Esophagus (tissue), 2 donors: ENCODE data around the gene MMP25. TPM values are rescaled to one million over a fixed set of nuclear protein-coding genes. Genes with fewer than 3 reads are reported as not detected.
A peak's percentile ranks its signal among the peaks of the same experiment; 100 is the strongest.

Source experiments
- H3K27ac ChIP-seq, 2 donors: one replicate each; pipeline ENCODE4 v1.5.1; 2013; ENCODE audit warnings: low read depth in 2 of 2, mild to moderate bottlenecking in 2 of 2, inconsistent platforms in 1 of 2, low read length in 1 of 2, moderate library complexity in 1 of 2
- H3K27me3 ChIP-seq, 2 donors: one replicate each; pipeline ENCODE4 v1.6.1; 2013; ENCODE audit warnings: low read length in 2 of 2, control low read depth in 1 of 2, mild to moderate bottlenecking in 1 of 2; ENCODE audit not compliant: insufficient read depth in 2 of 2, control insufficient read depth in 1 of 2
- H3K36me3 ChIP-seq, 2 donors: one replicate each; pipeline ENCODE4 v1.6.1; 2013; ENCODE audit warnings: low read length in 1 of 2; ENCODE audit not compliant: control insufficient read depth in 2 of 2, insufficient read depth in 2 of 2
- H3K4me1 ChIP-seq, 2 donors: one replicate each; pipeline ENCODE4 v1.6.1; 2013; ENCODE audit warnings: low read length in 1 of 2; ENCODE audit not compliant: control insufficient read depth in 2 of 2, insufficient read depth in 2 of 2
- H3K4me3 ChIP-seq, 2 donors: one replicate each; pipeline ENCODE4 v1.5.1; 2013; ENCODE audit warnings: low read length in 2 of 2, mild to moderate bottlenecking in 2 of 2, low read depth in 1 of 2, moderate library complexity in 1 of 2
- H3K9me3 ChIP-seq, 2 donors: one replicate each; pipeline ENCODE4 v1.6.1; 2013; ENCODE audit warnings: mild to moderate bottlenecking in 2 of 2, low read depth in 1 of 2, low read length in 1 of 2, moderate library complexity in 1 of 2; ENCODE audit not compliant: control insufficient read depth in 2 of 2, insufficient read depth in 1 of 2
- WGBS, 2 donors: extraction: QIAGEN DNeasy Blood & Tissue Kit; methylation state at CpG; one replicate each; pipeline ENCODE4 v1.1.7; 2013; 5-methylcytosine and 5-hydroxymethylcytosine counted together
- polyA plus RNA-seq, 2 donors: library from polyadenylated mRNA; stranded (reverse); fragments of 200-250 nt; gene quantifications; one replicate each; pipeline ENCODE4 v1.2.3, GENCODE V29; 2013
- donor health status: healthy with polysubstance abuse.
- donor health status: Bipolar disorder and iron deficiency.

MMP25 gene, protein sequence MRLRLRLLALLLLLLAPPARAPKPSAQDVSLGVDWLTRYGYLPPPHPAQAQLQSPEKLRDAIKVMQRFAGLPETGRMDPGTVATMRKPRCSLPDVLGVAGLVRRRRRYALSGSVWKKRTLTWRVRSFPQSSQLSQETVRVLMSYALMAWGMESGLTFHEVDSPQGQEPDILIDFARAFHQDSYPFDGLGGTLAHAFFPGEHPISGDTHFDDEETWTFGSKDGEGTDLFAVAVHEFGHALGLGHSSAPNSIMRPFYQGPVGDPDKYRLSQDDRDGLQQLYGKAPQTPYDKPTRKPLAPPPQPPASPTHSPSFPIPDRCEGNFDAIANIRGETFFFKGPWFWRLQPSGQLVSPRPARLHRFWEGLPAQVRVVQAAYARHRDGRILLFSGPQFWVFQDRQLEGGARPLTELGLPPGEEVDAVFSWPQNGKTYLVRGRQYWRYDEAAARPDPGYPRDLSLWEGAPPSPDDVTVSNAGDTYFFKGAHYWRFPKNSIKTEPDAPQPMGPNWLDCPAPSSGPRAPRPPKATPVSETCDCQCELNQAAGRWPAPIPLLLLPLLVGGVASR
- polyA plus RNA-seq = 1 to 10 TPM in 1 of 2 donors, under 1 TPM in 1; 0.51 to 2.6 TPM

DNA sequence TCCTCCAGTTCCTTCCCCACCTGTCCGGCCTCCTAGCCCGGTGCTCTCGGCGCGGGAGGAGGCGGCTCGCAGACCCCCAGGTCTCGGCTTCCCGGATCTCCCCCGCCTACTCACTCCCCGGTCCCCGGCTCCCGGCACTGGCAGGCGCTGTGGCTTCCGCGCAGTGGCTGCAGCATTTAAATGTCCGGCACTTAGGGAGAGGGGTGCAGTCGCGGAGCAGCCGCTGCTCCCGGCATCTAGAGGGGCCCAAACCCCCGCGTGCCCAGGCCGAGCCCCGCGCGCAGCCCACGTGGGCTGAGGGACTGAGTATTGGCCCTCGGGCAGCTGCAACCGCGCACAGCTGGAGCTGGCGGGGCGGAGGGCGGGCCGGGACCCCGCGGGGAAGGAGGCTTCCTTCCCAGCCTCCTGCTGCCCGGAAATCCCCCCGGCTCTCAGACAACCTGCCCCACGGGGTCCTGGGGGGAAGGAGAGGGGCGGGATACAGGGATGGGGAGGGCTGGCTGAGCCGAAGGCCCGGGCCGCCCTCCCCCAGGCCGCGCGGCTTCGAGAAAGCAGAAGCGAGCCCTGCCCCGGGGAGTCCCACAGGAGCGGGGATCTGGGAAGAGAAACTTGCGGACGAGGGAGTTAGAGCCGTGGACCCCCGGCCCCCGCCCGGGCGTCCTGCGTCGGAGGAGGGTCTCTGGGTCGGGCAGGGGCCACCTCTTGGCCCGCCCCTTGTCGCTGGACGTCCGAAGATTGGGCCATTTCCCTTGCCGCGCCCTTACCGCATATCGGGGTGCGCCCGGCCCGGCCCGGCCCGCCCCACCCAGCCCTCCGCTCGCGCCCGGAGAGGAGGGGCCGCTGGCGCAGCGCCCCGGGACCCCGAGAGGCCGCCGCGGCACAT lies at the start of gene MMP25:
Gene MMP25, plus strand, starts transcription at position 804 of the 883 bp plus-strand sequence. CDS start 357 bp downstream, outside the sequence.
- peak within 1 kb of the TSS; percentile 30 to 51 for H3K4me3 ChIP-seq
- no peak within 1 kb of the TSS for H3K27ac ChIP-seq
- no peaks in the 10 kb centered on the region for H3K9me3 ChIP-seq
- H3K36me3 ChIP-seq = no peaks in the 10 kb centered on the region
- peaks cover 0 to 20% of the 10 kb centered on the region in 2 donors for H3K27me3 ChIP-seq
- H3K4me1 ChIP-seq = peaks cover 5 to 6% of the 10 kb centered on the region in 2 donors
- 1 to 2% methylated on average over 47 to 86 of the region's 86 CpGs for WGBS, 2 donors

DNA sequence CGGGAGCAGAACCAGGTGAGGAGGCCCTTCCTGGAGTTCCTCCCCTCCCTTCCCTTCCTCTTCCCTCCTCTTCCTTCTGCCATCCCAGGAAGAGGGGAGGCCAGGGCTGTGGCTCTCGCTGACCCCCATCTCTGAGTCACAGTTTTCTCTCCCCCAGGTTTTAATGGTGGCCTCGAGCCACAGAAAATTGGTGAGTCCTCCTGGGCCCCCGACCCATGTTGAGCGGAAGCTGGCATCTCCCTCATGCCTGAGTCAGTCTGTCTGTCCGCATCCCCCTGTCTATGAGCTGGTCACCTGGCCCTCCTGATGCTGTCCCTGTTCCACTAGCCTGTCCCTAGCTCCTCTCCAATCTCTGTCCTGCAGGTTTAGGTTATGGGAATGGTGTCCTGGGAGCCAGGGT lies 46.4 kb upstream of the MMP25 start:
- Histone ChIP-seq H3K36me3 (no peaks in the 10 kb centered on the region), H3K4me1 (peaks cover 0 to under 1% of the 10 kb centered on the region in 2 donors), H3K9me3 (no peaks in the 10 kb centered on the region), H3K27ac (no peak overlapping the region), H3K27me3 (no peaks in the 10 kb centered on the region), H3K4me3 (no peak overlapping the region)
- 85% methylated on average over 6 of the region's 6 CpGs for WGBS, 2 donors

DNA sequence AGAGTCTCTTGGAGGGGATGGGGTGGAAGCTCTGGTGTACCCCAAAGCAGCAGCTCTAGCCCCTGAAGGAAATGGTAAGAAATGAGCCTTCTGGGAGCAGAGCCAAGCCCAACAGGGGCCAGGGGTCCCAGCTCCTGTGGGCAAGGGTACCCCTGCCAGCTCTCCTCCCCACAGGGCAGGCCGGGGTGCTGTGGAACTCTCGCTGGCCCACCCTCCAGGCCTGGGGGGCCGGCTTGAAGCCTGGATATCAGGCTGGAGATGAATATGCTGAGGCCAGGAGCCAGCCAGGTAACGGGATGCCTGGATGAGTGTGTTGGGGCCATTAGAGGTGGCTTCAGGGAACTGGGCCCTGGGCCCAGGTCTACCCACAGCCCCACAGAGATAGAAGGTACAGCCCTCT lies 45.8 kb upstream of the MMP25 start:
- no peaks in the 10 kb centered on the region for H3K9me3 ChIP-seq
- H3K27ac ChIP-seq = no peak overlapping the region
- no peaks in the 10 kb centered on the region for H3K27me3 ChIP-seq
- H3K4me3 ChIP-seq = no peak overlapping the region
- peaks cover 0 to 2% of the 10 kb centered on the region in 2 donors for H3K4me1 ChIP-seq
- H3K36me3 ChIP-seq = no peaks in the 10 kb centered on the region
- WGBS, 2 donors = 73 to 80% methylated on average over 4 of the region's 4 CpGs

GRCh38 chr16:3001316-3001715 lies 45.0 kb upstream of the MMP25 start:
- H3K27me3 ChIP-seq = no peaks in the 10 kb centered on the region
- no peaks in the 10 kb centered on the region for H3K9me3 ChIP-seq
- no peaks in the 10 kb centered on the region for H3K36me3 ChIP-seq
- WGBS, 2 donors = 71 to 83% methylated on average over 12 of the region's 12 CpGs
- peaks cover 0 to 2% of the 10 kb centered on the region in 2 donors for H3K4me1 ChIP-seq
- no peak overlapping the region for H3K27ac ChIP-seq
- H3K4me3 ChIP-seq = no peak overlapping the region

DNA sequence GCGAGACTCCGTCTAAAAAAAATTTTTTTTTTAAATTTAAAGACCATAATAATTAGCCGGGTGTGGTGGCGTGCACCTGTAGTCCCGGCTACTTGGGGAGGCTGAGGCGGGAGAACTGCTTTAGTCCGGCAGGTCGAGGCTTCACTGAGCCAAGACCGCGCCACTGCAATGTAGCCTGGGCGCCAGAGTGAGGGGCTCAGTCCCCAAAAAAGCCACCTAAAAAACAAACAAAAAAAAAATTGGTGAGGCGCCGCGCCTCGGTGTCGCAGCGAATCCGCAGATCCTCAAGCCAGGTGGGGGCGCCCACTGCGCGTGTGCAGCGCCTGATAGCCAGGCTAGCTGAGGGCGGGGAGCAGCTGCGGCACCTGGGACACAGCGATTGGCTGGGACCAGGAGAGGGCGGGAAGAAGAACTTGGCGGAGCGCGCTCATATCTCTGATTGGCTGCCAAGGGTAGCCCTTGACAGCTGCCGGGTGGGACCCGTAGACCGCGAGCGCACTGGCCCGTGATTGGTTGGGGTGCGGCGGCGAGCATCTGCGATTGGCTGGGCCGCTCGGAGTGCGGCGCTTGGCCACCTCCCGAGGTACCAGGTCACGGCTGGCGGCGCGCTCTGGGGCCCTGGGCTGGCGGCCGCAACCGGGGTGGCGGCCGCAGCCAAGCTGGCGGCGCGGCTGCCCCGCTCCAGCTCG lies 42.6 kb upstream of the MMP25 start:
- H3K4me3 ChIP-seq = peak overlapping the region in 1 of 2 donors; percentile 66
- 9 to 12% methylated on average over 38 to 58 of the region's 58 CpGs for WGBS, 2 donors
- H3K9me3 ChIP-seq = no peaks in the 10 kb centered on the region
- H3K27me3 ChIP-seq = no peaks in the 10 kb centered on the region
- no peaks in the 10 kb centered on the region for H3K36me3 ChIP-seq
- H3K27ac ChIP-seq = no peak overlapping the region
- H3K4me1 ChIP-seq = peaks cover 0 to 2% of the 10 kb centered on the region in 2 donors

DNA sequence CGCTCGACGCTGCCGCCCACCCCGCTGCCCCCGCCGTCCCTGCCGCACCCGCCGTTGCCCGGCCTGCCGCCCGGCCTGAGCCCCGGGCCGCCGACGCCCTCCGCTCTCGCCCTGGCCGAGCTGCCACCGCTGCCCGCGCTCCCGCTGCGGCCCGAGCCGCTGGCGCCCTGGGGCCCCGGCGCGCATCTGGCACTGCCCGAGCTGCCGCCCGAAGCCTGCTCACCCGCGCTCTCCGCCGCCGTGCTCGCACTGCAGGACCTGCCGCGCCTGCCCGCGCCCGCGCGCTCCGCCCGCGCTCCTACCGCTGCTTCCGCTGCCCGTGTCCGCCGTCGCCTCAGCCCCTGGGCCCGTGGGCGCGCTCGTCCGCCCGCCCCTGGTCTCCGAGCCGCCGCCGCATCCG lies 42.0 kb upstream of the MMP25 start:
- Histone ChIP-seq H3K36me3 (no peaks in the 10 kb centered on the region), H3K9me3 (no peaks in the 10 kb centered on the region), H3K4me3 (peak overlapping the region in 1 of 2 donors; percentile 66), H3K4me1 (peaks cover 0 to 2% of the 10 kb centered on the region in 2 donors), H3K27ac (peak overlapping the region in 1 of 2 donors; percentile 26), H3K27me3 (no peaks in the 10 kb centered on the region)
- 1% methylated on average over 18 to 66 of the region's 67 CpGs for WGBS, 2 donors

DNA sequence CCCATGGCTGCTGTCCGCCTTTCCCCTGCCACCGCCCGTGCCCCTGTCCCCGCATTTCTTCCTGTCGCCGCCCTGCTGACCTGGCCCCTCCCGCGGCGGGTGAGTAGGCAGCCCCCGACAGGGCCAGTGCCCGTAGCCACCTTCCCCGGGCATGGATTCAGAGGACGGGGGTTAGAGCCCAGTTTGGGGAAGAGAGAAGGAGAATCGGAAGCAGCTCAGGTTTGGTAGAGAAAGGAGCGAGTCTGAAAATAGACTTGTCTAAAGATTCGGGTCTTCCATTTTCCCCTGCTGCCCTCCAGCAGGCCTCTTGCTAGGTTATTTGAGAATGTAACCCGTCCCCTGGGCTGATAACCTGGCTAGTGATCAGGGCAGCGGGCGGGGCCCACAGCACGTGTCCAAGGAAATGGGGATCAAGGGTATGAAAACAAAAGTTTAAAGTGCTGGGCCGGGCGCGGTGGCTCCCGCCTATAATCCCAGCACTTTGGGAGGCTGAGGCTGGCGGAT lies 41.5 kb upstream of the MMP25 start:
- Histone ChIP-seq H3K4me3 (peak overlapping the region; percentile 20 to 66), H3K4me1 (peaks cover 0 to 2% of the 10 kb centered on the region in 2 donors), H3K27ac (no peak overlapping the region), H3K27me3 (no peaks in the 10 kb centered on the region), H3K36me3 (no peaks in the 10 kb centered on the region), H3K9me3 (no peaks in the 10 kb centered on the region)
- WGBS, 2 donors = 7 to 8% methylated on average over 25 of the region's 25 CpGs

- Histone ChIP-seq H3K4me3 (no peak overlapping the region), H3K27me3 (peaks cover 0 to 4% of the 10 kb centered on the region in 2 donors)
Measured at GRCh38 chr16:3007059-3007956, 39.1 kb upstream of the MMP25 start.

More at GRCh38 chr16:3007059-3007956, 39.1 kb upstream of the MMP25 start:
- peaks cover 0 to 2% of the 10 kb centered on the region in 2 donors for H3K4me1 ChIP-seq
- H3K9me3 ChIP-seq = no peaks in the 10 kb centered on the region
- 52 to 67% methylated on average over 13 of the region's 13 CpGs for WGBS, 2 donors
- H3K36me3 ChIP-seq = no peaks in the 10 kb centered on the region
- no peak overlapping the region for H3K27ac ChIP-seq
